Measurements from ENCODE around the gene PMAIP1. TPM values are rescaled to one million over a fixed set of nuclear protein-coding genes. Genes with fewer than 3 reads are reported as not detected.
A peak's percentile ranks its signal among the peaks of the same experiment; 100 is the strongest.

The PMAIP1 gene
- polyA plus RNA-seq, 1 donor (not counting 4 experiments of a cell fraction or from before 2014, with no cell fraction given), result 49.1 TPM

GRCh38 chr18:59893971-59894370 is 5.8 kb upstream of the PMAIP1 start:
- Histone ChIP-seq H3K36me3 (ENCODE audit: control insufficient read depth in 2 of 2, extremely low read depth in 1 of 2, insufficient read depth in 2 of 2, low read length in 2 of 2) (no peaks in the 10 kb centered on the region), H3K79me2 (ENCODE audit: control insufficient read depth, insufficient read depth, low read length) (no peaks in the 10 kb centered on the region), H3K4me3 (ENCODE audit: control insufficient read depth in 2 of 3, extremely low read depth in 1 of 3, insufficient read depth in 2 of 3, low read depth in 1 of 3, low read length in 3 of 3) (no peak overlapping the region), H3K9me1 (ENCODE audit: control insufficient read depth, extremely low read depth, insufficient read depth, low read length) (no peaks in the 10 kb centered on the region), H2AFZ (ENCODE audit: control insufficient read depth, low read length) (no peak overlapping the region), H3K9me3 (ENCODE audit: control insufficient read depth, low read depth, low read length) (no peaks in the 10 kb centered on the region), H3K9ac (ENCODE audit: control insufficient read depth, extremely low read depth, insufficient read depth, low read length) (no peak overlapping the region), H3K4me2 (ENCODE audit: control insufficient read depth, extremely low read depth, insufficient read depth, low read depth, low read length) (no peak overlapping the region), H3K27ac (ENCODE audit: control insufficient read depth, insufficient read depth, low read length) (no peak overlapping the region), H4K20me1 (ENCODE audit: control insufficient read depth, extremely low read depth, insufficient read depth, low read length) (no peaks in the 10 kb centered on the region), H3K27me3 (ENCODE audit: control insufficient read depth, extremely low read depth, insufficient read depth, low read length) (no peaks in the 10 kb centered on the region), H3K4me1 (ENCODE audit: control insufficient read depth, extremely low read depth, insufficient read depth, low read length) (peaks cover 20% of the 10 kb centered on the region)
- DNase-seq (ENCODE audit: low read depth, low spot score) (no peak), FAIRE-seq (peak; percentile 74)
- dilution Hi-C loops (cut with MboI; ENCODE audit: extremely low pct_ligation_motif_present, low sequenced_read_pairs), result no loop called here
- TF ChIP-seq EZH2 (IDR thresholded peaks at IDR 0.05; ENCODE audit: low read length) (no peak), CTCF (optimal IDR thresholded peaks at IDR 0.05 in 1 of 3, IDR thresholded peaks at IDR 0.05 in 1 of 3, conservative IDR thresholded peaks at IDR 0.05 in 1 of 3; ENCODE audit: extremely low read depth in 1 of 3, insufficient read depth in 2 of 3, low read length in 3 of 3) (no peak)

GRCh38 chr18:59897321-59897954 is 2.4 kb upstream of the PMAIP1 start:
- no peak for DNase-seq (ENCODE audit: low read depth, low spot score)
- Histone ChIP-seq H3K4me3 (ENCODE audit: control insufficient read depth in 2 of 3, extremely low read depth in 1 of 3, insufficient read depth in 2 of 3, low read depth in 1 of 3, low read length in 3 of 3) (no peak overlapping the region), H3K4me1 (ENCODE audit: control insufficient read depth, extremely low read depth, insufficient read depth, low read length) (peaks cover 24% of the 10 kb centered on the region), H3K27ac (ENCODE audit: control insufficient read depth, insufficient read depth, low read length) (no peak overlapping the region), H3K9me3 (ENCODE audit: control insufficient read depth, low read depth, low read length) (no peaks in the 10 kb centered on the region), H2AFZ (ENCODE audit: control insufficient read depth, low read length) (no peak overlapping the region), H3K9ac (ENCODE audit: control insufficient read depth, extremely low read depth, insufficient read depth, low read length) (no peak overlapping the region), H3K9me1 (ENCODE audit: control insufficient read depth, extremely low read depth, insufficient read depth, low read length) (no peaks in the 10 kb centered on the region), H3K79me2 (ENCODE audit: control insufficient read depth, insufficient read depth, low read length) (peaks cover 26% of the 10 kb centered on the region), H3K36me3 (ENCODE audit: control insufficient read depth in 2 of 2, extremely low read depth in 1 of 2, insufficient read depth in 2 of 2, low read length in 2 of 2) (no peaks in the 10 kb centered on the region), H3K27me3 (ENCODE audit: control insufficient read depth, extremely low read depth, insufficient read depth, low read length) (no peaks in the 10 kb centered on the region), H4K20me1 (ENCODE audit: control insufficient read depth, extremely low read depth, insufficient read depth, low read length) (no peaks in the 10 kb centered on the region), H3K4me2 (ENCODE audit: control insufficient read depth, extremely low read depth, insufficient read depth, low read depth, low read length) (no peak overlapping the region)
- FAIRE-seq, result no peak
- TF ChIP-seq EZH2 (IDR thresholded peaks at IDR 0.05; ENCODE audit: low read length) (no peak), CTCF (optimal IDR thresholded peaks at IDR 0.05 in 1 of 3, IDR thresholded peaks at IDR 0.05 in 1 of 3, conservative IDR thresholded peaks at IDR 0.05 in 1 of 3; ENCODE audit: extremely low read depth in 1 of 3, insufficient read depth in 2 of 3, low read length in 3 of 3) (no peak)
- dilution Hi-C loops (cut with MboI; ENCODE audit: extremely low pct_ligation_motif_present, low sequenced_read_pairs), result no loop called here
